HG02943 (cell line): ENCODE results near the gene LRRC36.
"Not testable (repeated sequence)": the region's sequence is repeated elsewhere in the genome, so short reads cannot be mapped to it uniquely, and the experiment has no call there.

Experiments used
- ATAC-seq: cut with Tn5 transposase; IDR thresholded peaks from one replicate; pipeline ENCODE4 v1.9.1; 2021; ENCODE audit warnings: mild to moderate bottlenecking, low read depth, moderate library complexity; ENCODE audit not compliant: unreplicated experiment

The LRRC36 gene

GRCh38 chr16:67341250-67341649 lies 14.6 kb downstream of the LRRC36 start:
- no peak for ATAC-seq

DNA sequence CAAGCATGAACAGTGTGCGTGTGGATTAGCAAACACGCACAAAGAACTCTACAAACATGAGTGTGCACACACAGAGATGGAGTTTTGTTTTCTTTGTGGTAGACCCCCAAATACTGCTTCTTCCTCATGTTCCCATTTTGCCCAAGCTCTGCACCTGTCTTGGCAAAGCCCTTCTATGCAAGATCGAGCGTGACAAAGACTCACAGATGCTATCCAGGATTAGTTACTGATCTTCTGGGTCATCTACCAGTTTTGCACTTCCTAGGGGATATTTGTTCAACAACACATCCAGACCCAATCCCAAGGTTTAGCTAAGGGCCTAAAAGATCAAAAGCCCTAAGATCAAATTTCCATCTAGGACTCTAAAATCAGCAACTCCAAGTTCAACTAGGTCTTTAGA lies 16.0 kb downstream of the LRRC36 start:
- no peak for ATAC-seq

DNA sequence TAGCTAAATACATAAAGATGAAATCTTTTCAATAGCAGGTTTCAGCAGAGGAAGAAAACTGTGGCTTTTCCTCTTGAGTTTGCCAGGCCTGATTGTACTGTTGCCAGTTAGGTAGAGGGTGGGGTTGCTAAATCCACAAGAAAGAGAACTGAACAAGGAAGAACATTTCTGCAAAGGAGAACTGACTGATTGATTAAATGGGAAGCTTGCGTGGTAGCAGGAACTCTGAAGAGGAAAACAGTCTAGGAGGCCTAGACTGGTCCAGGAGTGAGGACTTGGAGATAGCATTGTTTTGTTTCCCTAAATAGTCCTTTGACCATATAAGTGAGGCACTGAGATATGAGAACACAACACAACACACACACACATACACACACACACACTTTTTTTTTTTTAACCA lies 18.8 kb downstream of the LRRC36 start:
- no peak for ATAC-seq

DNA sequence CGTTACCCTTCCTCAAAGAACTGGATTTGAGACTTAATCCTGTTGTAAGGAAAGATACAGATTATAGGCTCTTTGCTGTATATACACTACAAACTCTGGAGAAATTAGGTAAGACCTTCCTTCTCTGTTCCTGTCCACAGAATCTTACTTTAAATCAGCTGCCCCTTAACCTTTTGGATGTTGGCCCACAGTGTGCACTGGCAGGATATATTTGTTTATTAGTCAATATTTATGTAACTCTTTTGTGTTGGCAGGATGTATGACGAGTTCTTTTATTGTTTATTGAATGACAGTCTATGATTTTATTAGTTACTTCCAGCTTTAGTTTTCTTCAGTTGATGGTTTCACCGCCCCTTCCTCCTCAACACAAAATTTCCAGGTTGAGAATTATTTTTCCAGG lies 19.7 kb downstream of the LRRC36 start:
- ATAC-seq = no peak

DNA sequence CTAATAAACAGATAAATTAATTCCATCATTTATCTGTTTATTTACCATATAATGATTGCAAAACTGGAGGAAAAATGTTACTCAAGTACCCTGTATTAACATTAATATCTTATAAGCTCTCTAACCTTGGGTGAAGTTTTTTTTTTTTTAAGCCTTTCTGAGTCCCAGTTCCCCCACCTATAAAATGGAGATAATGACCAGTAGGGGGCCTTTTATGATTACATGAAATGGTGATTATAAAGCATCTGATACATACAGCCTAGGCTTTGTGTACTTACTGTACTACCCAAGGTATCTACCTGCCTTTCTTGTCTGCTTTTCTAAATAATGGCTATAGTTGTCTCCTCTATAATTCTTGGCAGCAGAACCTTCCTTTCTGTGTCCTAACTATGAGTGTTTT lies 22.6 kb downstream of the LRRC36 start:
- ATAC-seq = no peak

GRCh38 chr16:67350324-67350723 lies 23.7 kb downstream of the LRRC36 start:
- ATAC-seq = no peak

GRCh38 chr16:67352463-67352862 lies 25.8 kb downstream of the LRRC36 start:
- ATAC-seq = not testable (repeated sequence)

GRCh38 chr16:67356396-67356795 lies 29.8 kb downstream of the LRRC36 start:
- no peak for ATAC-seq

DNA sequence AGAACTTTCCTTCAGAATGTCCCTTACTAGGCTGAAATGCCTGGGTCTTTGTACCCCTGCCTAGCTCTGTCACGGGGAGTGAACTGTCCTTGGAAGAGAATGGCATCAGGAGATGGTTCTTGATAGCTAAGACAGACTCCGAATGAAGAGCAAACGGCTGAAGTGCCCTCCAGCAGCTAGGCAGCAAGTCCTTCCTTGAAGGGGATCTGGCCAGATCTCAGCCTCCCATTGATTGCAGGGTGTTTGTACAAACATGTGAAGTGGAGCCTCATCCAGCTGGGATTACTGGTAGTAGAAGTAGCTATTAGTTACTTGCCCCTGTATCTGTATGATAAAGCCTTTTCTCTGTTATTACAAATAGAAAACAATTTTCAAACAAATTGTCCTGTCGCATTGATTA lies 30.9 kb downstream of the LRRC36 start:
- ATAC-seq = no peak

DNA sequence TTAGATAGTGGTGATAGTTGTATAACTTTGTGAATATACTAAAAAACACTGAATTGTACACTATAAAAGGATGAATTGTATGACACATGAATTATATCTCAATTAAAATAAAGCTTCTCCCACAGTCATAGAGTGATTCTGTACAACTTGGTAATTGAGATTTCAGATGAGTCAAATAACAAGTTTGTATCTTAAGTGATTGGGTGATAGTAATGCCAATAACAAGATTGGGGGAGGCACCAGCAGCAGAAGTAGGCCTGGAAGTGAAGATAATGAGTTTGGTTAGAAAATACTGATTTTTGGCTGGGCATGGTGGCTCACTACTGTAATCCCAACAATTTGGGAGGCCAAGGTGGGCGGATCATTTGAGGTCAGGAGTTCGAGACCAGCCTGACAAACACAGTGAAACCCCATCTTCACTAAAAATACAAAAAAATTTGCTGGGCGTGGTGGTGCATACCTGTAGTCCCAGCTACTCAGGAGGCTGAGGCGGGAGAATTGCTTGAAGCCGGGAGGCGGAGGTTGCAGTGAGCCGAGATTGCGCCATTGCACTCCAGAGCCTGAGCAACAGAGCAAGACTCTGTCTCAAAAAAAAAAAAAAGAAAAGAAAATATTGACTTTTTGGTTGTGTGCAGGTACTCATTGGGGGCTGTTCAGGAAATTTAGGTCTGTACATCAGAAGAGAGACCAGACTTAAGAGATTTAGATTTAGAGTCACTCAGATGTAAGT lies 33.1 kb downstream of the LRRC36 start:
- not testable (repeated sequence) for ATAC-seq

DNA sequence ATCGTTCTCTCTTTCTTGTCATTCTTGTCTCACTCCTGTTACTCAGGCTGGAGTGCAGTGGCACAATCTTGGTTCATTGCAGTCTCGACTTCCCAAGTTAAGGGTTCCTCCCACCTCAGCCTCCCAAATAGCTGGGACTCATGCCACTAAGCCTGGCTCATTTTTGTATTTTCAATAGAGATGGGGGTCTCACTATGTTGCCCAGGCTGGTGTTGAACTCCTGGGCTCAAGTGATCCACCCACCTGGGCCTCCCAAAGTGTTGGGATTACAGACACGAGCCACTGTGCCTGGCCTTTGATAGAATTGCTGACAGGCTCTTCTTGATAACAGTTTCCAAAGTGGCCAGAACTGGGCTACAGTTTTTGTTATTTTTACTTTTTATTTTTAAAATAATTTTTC lies 34.4 kb downstream of the LRRC36 start:
- no peak for ATAC-seq

DNA sequence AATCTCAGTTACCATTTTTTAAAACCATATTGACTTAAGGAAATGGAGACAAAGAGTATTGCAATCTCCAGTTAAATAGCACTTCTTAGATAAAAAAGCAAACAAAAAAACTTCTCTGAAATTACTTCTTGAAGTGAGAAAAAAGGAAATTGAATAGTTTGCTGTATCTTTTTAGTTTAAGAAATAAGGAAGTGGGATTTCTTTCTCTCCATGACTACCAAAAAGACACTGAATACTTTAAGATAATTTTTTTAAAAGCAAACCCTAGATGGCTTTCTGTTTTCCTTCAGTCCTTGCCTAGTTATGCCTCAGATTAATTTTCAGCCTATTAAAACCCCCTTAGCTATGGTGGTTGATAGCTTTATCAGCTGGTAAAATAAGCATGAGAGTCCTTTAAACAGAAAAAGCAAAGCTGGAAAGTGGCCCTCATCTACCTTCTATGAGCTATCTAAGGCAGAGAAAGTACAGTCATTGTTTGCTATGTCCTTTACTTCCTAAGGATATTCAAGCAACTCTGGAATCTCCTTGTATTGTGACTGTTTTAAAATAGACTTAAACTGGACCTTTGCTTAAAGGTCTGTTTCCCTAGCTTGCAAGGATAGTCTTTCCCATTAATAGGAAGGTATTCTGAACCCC lies 38.1 kb downstream of the LRRC36 start:
- no peak for ATAC-seq

- ATAC-seq = no peak
Observed at GRCh38 chr16:67370661-67371060, 44.0 kb downstream of the LRRC36 start.

DNA sequence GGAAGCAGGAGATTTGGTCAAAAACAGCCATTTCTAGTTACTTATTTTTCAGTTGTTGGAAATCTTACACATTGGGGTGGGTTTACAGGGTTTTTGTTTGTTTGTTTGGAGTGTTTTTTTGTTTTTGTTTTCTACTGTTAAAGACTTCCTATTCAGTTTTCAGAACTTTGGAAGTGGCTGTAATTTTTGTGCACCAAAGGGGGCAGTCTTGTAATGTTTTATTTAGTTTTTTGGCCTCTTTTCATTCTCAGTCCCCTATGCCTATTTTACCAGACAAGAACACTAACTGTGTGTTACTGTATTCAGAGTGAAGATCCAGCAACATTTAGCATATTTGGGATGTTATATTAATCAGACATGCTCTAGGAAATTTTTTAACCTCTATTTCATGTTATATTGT lies 46.0 kb downstream of the LRRC36 start:
- no peak for ATAC-seq

- ATAC-seq = not testable (repeated sequence)
Observed at GRCh38 chr16:67376012-67376411, 49.4 kb downstream of the LRRC36 start.

- no peak for ATAC-seq
Observed at GRCh38 chr16:67378642-67379041, 52.0 kb downstream of the LRRC36 start.

- ATAC-seq = no peak
Observed at GRCh38 chr16:67383284-67383683, 56.7 kb downstream of the LRRC36 start.

GRCh38 chr16:67384778-67385510 lies 58.3 kb downstream of the LRRC36 start:
- no peak for ATAC-seq

GRCh38 chr16:67386861-67387455 lies 60.3 kb downstream of the LRRC36 start:
- no peak for ATAC-seq

DNA sequence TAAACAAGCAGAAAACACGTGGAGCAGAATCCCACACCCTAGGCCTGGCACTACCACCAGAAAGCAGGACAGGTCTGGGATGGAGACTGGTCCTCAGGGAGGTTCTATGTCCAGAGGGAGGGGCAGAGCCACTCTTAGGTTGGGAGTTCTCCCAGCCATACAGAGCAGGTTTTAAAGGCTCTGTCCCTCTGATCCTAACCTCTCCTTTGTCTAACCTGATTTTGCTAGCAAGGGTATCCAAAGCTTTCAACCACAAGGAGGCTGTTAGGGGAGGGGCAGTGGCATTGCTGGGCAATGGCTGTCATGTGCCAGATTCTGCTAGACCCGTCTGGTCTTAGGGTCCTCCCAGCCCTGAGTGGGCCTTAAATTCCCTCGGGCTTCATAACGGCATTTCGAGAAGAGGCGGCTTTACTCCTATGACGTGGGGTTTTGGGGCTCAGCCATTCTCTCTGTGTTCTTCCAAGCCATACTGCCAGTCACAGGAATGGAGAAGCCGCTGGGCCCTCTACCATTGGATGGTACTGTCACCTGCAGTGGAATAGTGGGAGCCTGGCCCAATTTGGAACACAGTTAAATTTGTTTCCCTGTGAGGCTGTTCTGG lies 61.0 kb downstream of the LRRC36 start:
- ATAC-seq = no peak

GRCh38 chr16:67388191-67388590 lies 61.6 kb downstream of the LRRC36 start:
- ATAC-seq = no peak
